ACHN (cell line): ENCODE data around the gene LAT.

Source experiments
- DNase-seq: peaks from one replicate; pipeline ENCODE4 v3.0.0-alpha.2; 2015
- in situ Hi-C: cut with HindIII; loops from 2 replicates; pipeline ENCODE4 v1.10.0; 2017; ENCODE audit warnings: low sequenced_read_pairs, low pct_ligation_motif_present, low pct_unique_long_range_greater_than_20kb

Gene LAT

DNA sequence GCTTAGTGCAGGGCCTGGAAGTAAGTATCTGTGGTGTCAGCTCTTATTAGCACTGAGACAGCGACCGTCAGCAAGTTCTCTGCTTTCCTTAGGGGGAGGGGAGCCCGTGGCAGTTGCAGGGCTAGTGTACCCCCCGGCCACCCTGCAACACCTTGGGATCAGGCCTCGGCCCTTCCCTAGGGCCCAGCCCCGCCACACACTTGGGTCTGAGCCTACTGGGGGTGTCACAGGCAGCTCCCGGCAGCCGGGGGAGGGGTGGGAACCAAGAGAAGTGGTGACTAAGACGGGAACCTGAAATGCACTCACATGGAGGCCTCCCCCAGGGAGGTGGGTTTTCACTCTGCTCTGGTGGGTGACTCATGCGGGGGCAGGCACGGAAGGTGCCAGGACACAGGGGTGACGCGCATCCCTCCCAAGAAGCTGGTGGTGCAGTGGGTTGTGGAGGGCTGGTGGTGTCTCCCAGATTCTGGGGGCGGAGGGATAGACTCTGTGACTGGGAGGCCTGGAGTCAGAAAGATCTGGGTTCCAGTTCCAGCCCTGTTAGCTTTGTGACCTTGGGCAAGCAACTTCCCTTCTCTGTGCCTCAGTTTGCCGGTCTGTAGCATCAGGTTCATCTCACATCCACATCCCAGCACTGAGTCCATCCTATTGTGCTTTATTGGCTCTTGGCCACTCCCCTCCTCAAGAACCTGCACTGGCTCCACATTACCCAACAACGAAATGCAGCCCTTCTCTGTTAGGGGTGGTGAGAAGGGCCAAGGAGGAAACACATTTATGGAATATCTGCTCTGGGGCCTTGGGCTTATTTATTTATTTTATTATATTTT lies 44.5 kb downstream of the LAT start:
- in situ Hi-C loops = no loop called here
- DNase-seq = peak; percentile 87

- in situ Hi-C loops = no loop called here
- DNase-seq = no peak
Observed at GRCh38 chr16:29030086-29030840, 45.4 kb downstream of the LAT start.
